K562 (cell line): Measurements from ENCODE around the gene AMZ2. TPM values are rescaled to one million over a fixed set of nuclear protein-coding genes. Genes with fewer than 3 reads are reported as not detected.

Experiments used
- ATAC-seq: fragments of 200-7000 bp; cut with Tn5 transposase; 3 replicates; pipeline ENCODE4 v1.9.1; 2020; ENCODE audit warnings: moderate library complexity
- BruUV-seq: library from RNA; stranded (reverse); fragments of 400-500 nt; replicated peaks from 2 replicates; lab custom pipeline; 2021; lab: Mats Ljungman, UMichigan
- CTCF ChIA-PET: fragments of 300-600 bp; formaldehyde crosslinking; extraction: SDS; loops from one replicate; lab custom pipeline; 2021; ENCODE audit warnings: low intra/inter-chr PET ratio; lab: Yijun Ruan, JAX
- POLR2A ChIA-PET: fragments of 300-600, 350-650 bp; sonication (Branson Sonifier 250); formaldehyde crosslinking; extraction: SDS; loops from one replicate; lab custom pipeline; 2021; ENCODE audit warnings: antibody characterized with exemption, inconsistent platforms; lab: Yijun Ruan, JAX
- DNase-seq, 4 experiments: peaks; one replicate each; pipeline versions ENCODE4 v3.0.0 to v3.0.0-alpha.2; 2011 to 2018; ENCODE audit warnings: low spot score in 3 of 4, mixed read lengths in 3 of 4; ENCODE audit errors: extremely low read depth in 1 of 4
- FAIRE-seq: peaks from 2 replicates; lab custom pipeline; 2011; peaks lifted over from hg19 to GRCh38; lab: Jason Lieb, UNC
- H2AFZ ChIP-seq: 2 replicates; pipeline ENCODE4 v1.6.0; 2011; ENCODE audit warnings: low read depth, low read length, control low read depth, inconsistent platforms
- H3K27ac ChIP-seq: fragments of 200-600 bp; 3 replicates; pipeline ENCODE4 v1.8.0; 2011; ENCODE audit warnings: low read depth, mild to moderate bottlenecking, control low read depth, inconsistent platforms, low read length, moderate library complexity, mixed read lengths; ENCODE audit errors: extremely low read depth
- H3K27me3 ChIP-seq, 2 experiments: fragments of 300-600 bp in 1 of 2; 2 replicates in 1 of 2; 3 replicates in 1 of 2; pipeline versions ENCODE4 v1.6.0 to v1.8.0; 2011; ENCODE audit warnings: inconsistent platforms in 2 of 2, low read length in 2 of 2, mild to moderate bottlenecking in 1 of 2, mixed read lengths in 1 of 2, moderate library complexity in 1 of 2; ENCODE audit not compliant: control insufficient read depth in 2 of 2, insufficient read depth in 2 of 2
- H3K36me3 ChIP-seq: fragments of 300-600 bp; 3 replicates; pipeline ENCODE4 v1.8.0; 2011; ENCODE audit warnings: mild to moderate bottlenecking, low read length, inconsistent platforms; ENCODE audit not compliant: control insufficient read depth, insufficient read depth
- H3K4me1 ChIP-seq, 2 experiments: fragments of 200-600 bp in 1 of 2; replicated peaks in 1 of 2; 2 replicates in 1 of 2; 3 replicates in 1 of 2; pipeline versions ENCODE4 v1.5.1 to v1.8.0; 2011; ENCODE audit warnings: inconsistent platforms in 2 of 2, low read length in 2 of 2, mild to moderate bottlenecking in 1 of 2, mixed read lengths in 1 of 2, moderate library complexity in 1 of 2; ENCODE audit not compliant: control insufficient read depth in 2 of 2, insufficient read depth in 2 of 2
- H3K4me2 ChIP-seq: 2 replicates; pipeline ENCODE4 v1.6.1; 2011; ENCODE audit warnings: low read length, control low read depth, inconsistent platforms, mixed read lengths; ENCODE audit not compliant: insufficient read depth
- H3K4me3 ChIP-seq: fragments of 200-600 bp; sonication (generic), shearing (Covaris generic); 2 replicates; pipeline ENCODE4 v1.5.1; 2016; ENCODE audit warnings: control low read depth, inconsistent platforms
- H3K79me2 ChIP-seq: fragments of 200-600 bp; 3 replicates; pipeline ENCODE4 v1.8.0; 2011; ENCODE audit warnings: low read length, inconsistent platforms; ENCODE audit not compliant: control insufficient read depth, insufficient read depth
- H3K9ac ChIP-seq, 2 experiments: 2 replicates each; pipeline versions ENCODE4 v1.6.0 to v1.6.1; 2011; ENCODE audit warnings: low read depth in 2 of 2, low read length in 2 of 2, control low read depth in 1 of 2, inconsistent platforms in 1 of 2, mild to moderate bottlenecking in 1 of 2, mixed read lengths in 1 of 2; ENCODE audit not compliant: insufficient read depth in 1 of 2
- H3K9me1 ChIP-seq: one replicate; pipeline ENCODE4 v1.6.0; 2011; ENCODE audit warnings: inconsistent platforms, mild to moderate bottlenecking, low read length, moderate library complexity; ENCODE audit not compliant: control insufficient read depth, insufficient read depth
- H3K9me3 ChIP-seq: replicated peaks from 2 replicates; pipeline ENCODE4 v1.5.1; 2011; ENCODE audit warnings: low read depth, low read length, inconsistent platforms; ENCODE audit not compliant: control insufficient read depth, insufficient read depth
- H4K20me1 ChIP-seq: replicated peaks from 2 replicates; pipeline ENCODE4 v1.6.1; 2011; ENCODE audit warnings: low read length, inconsistent platforms, mixed read lengths; ENCODE audit not compliant: control insufficient read depth, insufficient read depth
- FOXA1 ChIP-seq: fragments of 450-650 bp; IDR thresholded peaks from 2 replicates; pipeline ENCODE4 v1.6.1; 2016; ENCODE audit warnings: mild to moderate bottlenecking, borderline replicate concordance
- MTA2 ChIP-seq: fragments of 450-650 bp; IDR thresholded peaks from 2 replicates; pipeline ENCODE4 v1.6.1; 2016; ENCODE audit warnings: low read depth
- PML ChIP-seq: IDR thresholded peaks from 2 replicates; pipeline ENCODE4 v1.6.1; 2012; ENCODE audit warnings: low read length, inconsistent platforms
- TEAD1 ChIP-seq, 2 experiments: fragments of 450-650 bp in 1 of 2; sonication (generic) in 1 of 2; formaldehyde crosslinking; IDR thresholded peaks; 2 replicates each; pipeline versions ENCODE4 v1.4.0 to v1.8.0; 2020 to 2022; ENCODE audit warnings: mild to moderate bottlenecking in 2 of 2, missing genetic modification reagents in 1 of 2
- TRIM28 ChIP-seq: fragments of 450-650 bp; IDR thresholded peaks from 2 replicates; pipeline ENCODE4 v1.6.1; 2017
- XRCC5 ChIP-seq: fragments of 200-400 bp; formaldehyde crosslinking; IDR thresholded peaks from 2 replicates; pipeline ENCODE4 v1.6.1; 2017; ENCODE audit warnings: low read depth, mild to moderate bottlenecking, low read length
- ZNF175 ChIP-seq: fragments of 200-800 bp; sonication (Bioruptor generic); IDR thresholded peaks from 2 replicates; pipeline ENCODE4 v1.6.1; 2016; ENCODE audit warnings: low read depth, mild to moderate bottlenecking, missing genetic modification characterization, missing compliant biosample characterization
- ZNF324 ChIP-seq: fragments of 250-450 bp; sonication (Bioruptor Pico); IDR thresholded peaks from 2 replicates; pipeline ENCODE4 v1.4.0; 2020; ENCODE audit warnings: mild to moderate bottlenecking
- WGBS: fragments of 100-300 bp; shearing (Covaris generic); methylation state at CpG from one replicate; pipeline ENCODE4 v1.1.6; 2016; ENCODE audit warnings: low coverage, mixed read lengths; ENCODE audit not compliant: insufficient coverage; ENCODE audit errors: missing lambda C conversion rate; 5-methylcytosine and 5-hydroxymethylcytosine counted together
- in situ Hi-C: fragments of 300-500 bp; cut with MboI; formaldehyde crosslinking; loops from 4 replicates; pipeline ENCODE4 v1.15.0; 2018; ENCODE audit warnings: inconsistent platforms, mixed read lengths
- intact Hi-C: fragments of 100-400 bp; cut with micrococcal nuclease; formaldehyde crosslinking; loops from 2 replicates; pipeline ENCODE4 v1.14.2; 2022
- polyA plus RNA-seq, 8 experiments: library from polyadenylated mRNA; depleted of rRNA in 4 of 8; stranded (reverse) in 5 of 8; unstranded in 3 of 8; fragments of >200 nt; fragmentation: Nextera tagmentation in 2 of 8; fragmentation: Illumina TruSeq in 1 of 8; extraction: Ambion mirVana in 2 of 8; extraction: Trizol in 1 of 8; gene quantifications; 2 replicates each; pipeline versions ENCODE4 v1.2.1 to v1.2.3, GENCODE V29; 2011 to 2014; ENCODE audit warnings: inconsistent platforms in 1 of 8, missing spikeins in 1 of 8
- total RNA-seq, 7 experiments: library from RNA; depleted of rRNA in 6 of 7; stranded (reverse); fragments of >200 nt in 6 of 7; fragmentation: Illumina TruSeq in 2 of 7; extraction: Trizol in 2 of 7; gene quantifications; 2 replicates each; pipeline versions ENCODE4 v1.2.1 to v1.2.3, GENCODE V29; 2011 to 2021; ENCODE audit warnings: low replicate concordance in 1 of 7
- TF ChIP-seq, protein P1 (sequence below), 2 experiments: fragments of 450-650 bp; formaldehyde crosslinking in 1 of 2; IDR thresholded peaks; 2 replicates each; pipeline versions ENCODE4 v1.4.0 to v1.6.1; 2014 to 2020; ENCODE audit warnings: mild to moderate bottlenecking in 2 of 2, borderline replicate concordance in 1 of 2, low read depth in 1 of 2
- TF ChIP-seq, protein P2 (sequence below): sonication (generic); formaldehyde crosslinking; IDR thresholded peaks from 2 replicates; pipeline ENCODE4 v1.8.1; 2023; ENCODE audit warnings: mild to moderate bottlenecking, missing genetic modification reagents, moderate library complexity
- TF ChIP-seq, protein P3 (sequence below): fragments of 450-650 bp; conservative IDR thresholded peaks from 2 replicates; pipeline ENCODE4 v1.6.1; 2016; ENCODE audit warnings: missing genetic modification characterization, low read depth, mild to moderate bottlenecking, missing compliant biosample characterization, moderate library complexity
- TF ChIP-seq, protein P4 (sequence below): sonication (generic); formaldehyde crosslinking; IDR thresholded peaks from 2 replicates; pipeline ENCODE4 v1.9.0; 2022; ENCODE audit warnings: mild to moderate bottlenecking, missing genetic modification reagents

The AMZ2 gene
- total and polyA plus RNA-seq, 9 of the 15 experiments (the other 6 are each of a cell fraction or from before 2014, with no cell fraction given): 22.6 to 92.2 (median 52.6) TPM

DNA sequence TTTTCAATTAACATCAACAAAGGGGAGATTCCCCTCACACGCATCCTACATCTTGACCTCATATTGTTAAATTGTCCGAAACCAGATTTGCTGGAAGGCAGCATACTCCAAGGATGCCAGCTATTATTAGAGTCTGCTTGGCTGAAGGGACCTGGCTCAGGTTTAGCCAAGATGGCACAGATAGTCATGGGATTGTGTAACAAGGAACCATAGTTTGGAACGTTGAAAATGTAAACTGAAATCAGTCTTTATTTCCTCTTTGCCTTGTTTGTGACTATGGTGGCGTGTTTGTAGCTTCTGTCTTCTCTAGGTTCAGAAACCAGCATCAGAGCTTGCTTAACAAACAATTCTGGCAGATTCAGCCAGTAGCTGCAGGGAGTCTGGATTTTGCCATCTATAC, 49.4 kb downstream of the AMZ2 start:
- no peaks in the 10 kb centered on the region for H4K20me1 ChIP-seq
- peaks cover 14 to 28% of the 10 kb centered on the region in 2 experiments; a peak in 4 of 5 replicates for H3K27me3 ChIP-seq
- peaks cover 1 to 7% of the 10 kb centered on the region in 2 experiments for H3K4me1 ChIP-seq
- ATAC-seq: no peak
- intact Hi-C loops (no loop called here), in situ Hi-C loops (no loop called here)
- no peaks in the 10 kb centered on the region for H3K79me2 ChIP-seq
- H3K9me1 ChIP-seq: no peaks in the 10 kb centered on the region
- WGBS: 7% methylated on average over 4 of the region's 4 CpGs
- no peak overlapping the region for H3K27ac ChIP-seq
- no peaks in the 10 kb centered on the region for H3K9me3 ChIP-seq
- BruUV-seq: no TSS peak
- no peak for DNase-seq
- CTCF ChIA-PET: no interaction called here
- no peak overlapping the region for H2AFZ ChIP-seq
- H3K36me3 ChIP-seq: no peaks in the 10 kb centered on the region
- H3K9ac ChIP-seq: no peak overlapping the region
- H3K4me2 ChIP-seq: no peak overlapping the region
- H3K4me3 ChIP-seq: no peak overlapping the region
- POLR2A ChIA-PET: interaction anchor here (1.1 kb wide), 1 partner anchor 50 kb away, joined by 3 read pairs; the partner anchor contains the start of gene AMZ2
- no peak for FAIRE-seq
- no peak for TF ChIP-seq ZNF324 (CRISPR knock-in tag)
- TF ChIP-seq TEAD1 (CRISPR knock-in tag; IDR thresholded peaks at IDR 0.05): no peak
- TF ChIP-seq ZNF175 (CRISPR knock-in tag): no peak
- TF ChIP-seq MTA2: no peak
- TF ChIP-seq, protein P1, sequence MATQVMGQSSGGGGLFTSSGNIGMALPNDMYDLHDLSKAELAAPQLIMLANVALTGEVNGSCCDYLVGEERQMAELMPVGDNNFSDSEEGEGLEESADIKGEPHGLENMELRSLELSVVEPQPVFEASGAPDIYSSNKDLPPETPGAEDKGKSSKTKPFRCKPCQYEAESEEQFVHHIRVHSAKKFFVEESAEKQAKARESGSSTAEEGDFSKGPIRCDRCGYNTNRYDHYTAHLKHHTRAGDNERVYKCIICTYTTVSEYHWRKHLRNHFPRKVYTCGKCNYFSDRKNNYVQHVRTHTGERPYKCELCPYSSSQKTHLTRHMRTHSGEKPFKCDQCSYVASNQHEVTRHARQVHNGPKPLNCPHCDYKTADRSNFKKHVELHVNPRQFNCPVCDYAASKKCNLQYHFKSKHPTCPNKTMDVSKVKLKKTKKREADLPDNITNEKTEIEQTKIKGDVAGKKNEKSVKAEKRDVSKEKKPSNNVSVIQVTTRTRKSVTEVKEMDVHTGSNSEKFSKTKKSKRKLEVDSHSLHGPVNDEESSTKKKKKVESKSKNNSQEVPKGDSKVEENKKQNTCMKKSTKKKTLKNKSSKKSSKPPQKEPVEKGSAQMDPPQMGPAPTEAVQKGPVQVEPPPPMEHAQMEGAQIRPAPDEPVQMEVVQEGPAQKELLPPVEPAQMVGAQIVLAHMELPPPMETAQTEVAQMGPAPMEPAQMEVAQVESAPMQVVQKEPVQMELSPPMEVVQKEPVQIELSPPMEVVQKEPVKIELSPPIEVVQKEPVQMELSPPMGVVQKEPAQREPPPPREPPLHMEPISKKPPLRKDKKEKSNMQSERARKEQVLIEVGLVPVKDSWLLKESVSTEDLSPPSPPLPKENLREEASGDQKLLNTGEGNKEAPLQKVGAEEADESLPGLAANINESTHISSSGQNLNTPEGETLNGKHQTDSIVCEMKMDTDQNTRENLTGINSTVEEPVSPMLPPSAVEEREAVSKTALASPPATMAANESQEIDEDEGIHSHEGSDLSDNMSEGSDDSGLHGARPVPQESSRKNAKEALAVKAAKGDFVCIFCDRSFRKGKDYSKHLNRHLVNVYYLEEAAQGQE (IDR thresholded peaks at IDR 0.05; ENCODE audit: borderline replicate concordance): no peak
- TF ChIP-seq, protein P1 (CRISPR knock-in tag; IDR thresholded peaks at IDR 0.05; ENCODE audit: low read depth): no peak
- no peak for TF ChIP-seq PML
- TF ChIP-seq, protein P2, sequence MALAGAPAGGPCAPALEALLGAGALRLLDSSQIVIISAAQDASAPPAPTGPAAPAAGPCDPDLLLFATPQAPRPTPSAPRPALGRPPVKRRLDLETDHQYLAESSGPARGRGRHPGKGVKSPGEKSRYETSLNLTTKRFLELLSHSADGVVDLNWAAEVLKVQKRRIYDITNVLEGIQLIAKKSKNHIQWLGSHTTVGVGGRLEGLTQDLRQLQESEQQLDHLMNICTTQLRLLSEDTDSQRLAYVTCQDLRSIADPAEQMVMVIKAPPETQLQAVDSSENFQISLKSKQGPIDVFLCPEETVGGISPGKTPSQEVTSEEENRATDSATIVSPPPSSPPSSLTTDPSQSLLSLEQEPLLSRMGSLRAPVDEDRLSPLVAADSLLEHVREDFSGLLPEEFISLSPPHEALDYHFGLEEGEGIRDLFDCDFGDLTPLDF (CRISPR knock-in tag): no peak
- TF ChIP-seq TRIM28: no peak
- TF ChIP-seq, protein P3, sequence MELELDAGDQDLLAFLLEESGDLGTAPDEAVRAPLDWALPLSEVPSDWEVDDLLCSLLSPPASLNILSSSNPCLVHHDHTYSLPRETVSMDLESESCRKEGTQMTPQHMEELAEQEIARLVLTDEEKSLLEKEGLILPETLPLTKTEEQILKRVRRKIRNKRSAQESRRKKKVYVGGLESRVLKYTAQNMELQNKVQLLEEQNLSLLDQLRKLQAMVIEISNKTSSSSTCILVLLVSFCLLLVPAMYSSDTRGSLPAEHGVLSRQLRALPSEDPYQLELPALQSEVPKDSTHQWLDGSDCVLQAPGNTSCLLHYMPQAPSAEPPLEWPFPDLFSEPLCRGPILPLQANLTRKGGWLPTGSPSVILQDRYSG: no peak
- TF ChIP-seq, protein P4, sequence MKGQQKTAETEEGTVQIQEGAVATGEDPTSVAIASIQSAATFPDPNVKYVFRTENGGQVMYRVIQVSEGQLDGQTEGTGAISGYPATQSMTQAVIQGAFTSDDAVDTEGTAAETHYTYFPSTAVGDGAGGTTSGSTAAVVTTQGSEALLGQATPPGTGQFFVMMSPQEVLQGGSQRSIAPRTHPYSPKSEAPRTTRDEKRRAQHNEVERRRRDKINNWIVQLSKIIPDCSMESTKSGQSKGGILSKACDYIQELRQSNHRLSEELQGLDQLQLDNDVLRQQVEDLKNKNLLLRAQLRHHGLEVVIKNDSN (CRISPR knock-in tag): no peak
- TF ChIP-seq FOXA1: no peak
- no peak for TF ChIP-seq XRCC5
